ENCODE measurements around the gene APOH.

Gene APOH

GRCh38 chr17:66233023-66233753 lies 4.0 kb upstream of the APOH start:
- peak in 1 of 2 experiments; percentile 2 for DNase-seq

GRCh38 chr17:66230922-66231591 lies 1.8 kb upstream of the APOH start:
- no peak for DNase-seq

- DNase-seq, result no peak
These were observed 746 bp upstream of the APOH start for GRCh38 chr17:66229783-66230538.

GRCh38 chr17:66227212-66228045 lies 1.8 kb downstream of the APOH start:
- no peak for DNase-seq

GRCh38 chr17:66222798-66223350 lies 6.3 kb downstream of the APOH start:
- DNase-seq, result no peak

- no peak for DNase-seq
These were observed 7.3 kb downstream of the APOH start for GRCh38 chr17:66221755-66222530.

GRCh38 chr17:66221343-66221742 lies 7.9 kb downstream of the APOH start:
- no peak for DNase-seq

GRCh38 chr17:66220079-66220835 lies 9.0 kb downstream of the APOH start:
- no peak for DNase-seq

GRCh38 chr17:66215529-66215911 lies 13.7 kb downstream of the APOH start:
- DNase-seq, result no peak

- DNase-seq, result peak; percentile 89 to 91
These were observed 14.2 kb downstream of the APOH start for GRCh38 chr17:66214884-66215528.

- no peak for DNase-seq
These were observed 18.0 kb downstream of the APOH start for GRCh38 chr17:66211047-66211810.

- DNase-seq, result no peak
These were observed 19.0 kb downstream of the APOH start for GRCh38 chr17:66210208-66210574.

- no peak for DNase-seq
These were observed 21.3 kb downstream of the APOH start for GRCh38 chr17:66207936-66208335.

- no peak for DNase-seq
These were observed 25.8 kb downstream of the APOH start for GRCh38 chr17:66203274-66204015.

GRCh38 chr17:66200685-66201092 lies 28.5 kb downstream of the APOH start:
- DNase-seq, result peak; percentile 73 to 87

GRCh38 chr17:66198242-66198641 lies 31.0 kb downstream of the APOH start:
- no peak for DNase-seq

GRCh38 chr17:66192378-66192687 lies 36.9 kb downstream of the APOH start:
- no peak for DNase-seq

GRCh38 chr17:66191593-66192377 lies 37.4 kb downstream of the APOH start, which contains the start of gene CEP112:
Gene CEP112, minus strand, starts transcription at chr17:66192133.
- DNase-seq, result peak in 1 of 2 experiments; percentile 82

Measured in NCI-H526 (cell line).